Measurements from ENCODE around the gene PTEN. TPM values are rescaled to one million over a fixed set of nuclear protein-coding genes. Genes with fewer than 3 reads are reported as not detected.

PTEN gene
- total RNA-seq, 2 experiments from 2014 or later: 87.2 to 91.9 TPM

GRCh38 chr10:87928996-87929395 lies 65.6 kb downstream of the PTEN start:
- ATAC-seq: no peak

GRCh38 chr10:87930141-87930540 lies 66.7 kb downstream of the PTEN start:
- Mint-ChIP-seq H3K36me3 (ENCODE audit: low read depth) (peaks cover 56% of the 10 kb centered on the region), H3K27me3 (ENCODE audit: low read depth) (no peaks in the 10 kb centered on the region), H3K4me1 (ENCODE audit: low read depth) (peaks cover 47% of the 10 kb centered on the region), H3K9me3 (ENCODE audit: insufficient read depth) (no peaks in the 10 kb centered on the region), H3K27ac (no peak overlapping the region), H3K4me3 (no peak overlapping the region)
- no peak for ATAC-seq
- DNase-seq: no peak
- ChIA-PET POLR2A (no interaction called here), CTCF (interaction anchor here (1.0 kb wide), 1 partner anchor 12 kb away, joined by 3 read pairs; no protein-coding TSS in a partner anchor)

More at GRCh38 chr10:87928996-87929395, 65.6 kb downstream of the PTEN start:
- H3K27me3 Mint-ChIP-seq (ENCODE audit: low read depth): no peaks in the 10 kb centered on the region
- ChIA-PET POLR2A (interaction anchor here (0.6 kb wide), 1 partner anchor 144 kb away, joined by 3 read pairs; no protein-coding TSS in a partner anchor), CTCF (no interaction called here)
- DNase-seq: no peak
- peaks cover 53% of the 10 kb centered on the region for H3K4me1 Mint-ChIP-seq (ENCODE audit: low read depth)
- peaks cover 56% of the 10 kb centered on the region for H3K36me3 Mint-ChIP-seq (ENCODE audit: low read depth)
- no peak overlapping the region for H3K4me3 Mint-ChIP-seq
- H3K27ac Mint-ChIP-seq: no peak overlapping the region
- H3K9me3 Mint-ChIP-seq (ENCODE audit: insufficient read depth): no peaks in the 10 kb centered on the region

DNA sequence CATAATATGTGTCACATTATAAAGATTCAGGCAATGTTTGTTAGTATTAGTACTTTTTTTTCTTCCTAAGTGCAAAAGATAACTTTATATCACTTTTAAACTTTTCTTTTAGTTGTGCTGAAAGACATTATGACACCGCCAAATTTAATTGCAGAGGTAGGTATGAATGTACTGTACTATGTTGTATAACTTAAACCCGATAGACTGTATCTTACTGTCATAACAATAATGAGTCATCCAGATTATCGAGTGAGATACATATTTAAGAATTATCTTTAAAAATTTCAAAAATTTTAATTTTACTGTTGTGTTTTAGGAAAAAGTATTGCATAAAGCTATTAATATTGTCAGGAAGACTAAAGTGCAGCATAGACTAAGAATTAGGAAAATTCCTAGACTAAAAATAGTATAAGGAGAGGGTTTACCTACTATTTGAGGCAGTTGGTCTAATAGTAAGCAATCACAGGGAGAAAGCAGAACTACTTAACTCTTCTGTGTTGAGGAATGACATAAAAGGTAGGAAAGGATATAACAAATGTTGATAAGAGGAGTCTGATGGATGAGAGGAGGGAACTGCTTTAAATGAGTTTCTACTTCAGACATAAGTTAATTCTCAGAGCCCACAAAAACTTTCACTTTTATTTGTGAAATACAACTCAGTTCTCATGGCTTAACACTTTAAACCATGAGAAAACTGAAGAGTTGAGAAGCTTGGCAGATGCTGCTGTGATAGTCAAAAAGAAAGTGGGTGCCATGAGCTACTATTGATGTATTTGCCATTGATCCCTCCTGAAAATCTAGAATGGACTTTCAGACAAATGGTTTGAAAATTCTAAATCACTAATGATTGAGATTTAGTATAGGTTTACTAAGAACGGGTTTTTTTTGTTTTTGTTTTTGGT lies 67.8 kb downstream of the PTEN start:
- Mint-ChIP-seq H3K4me3 (no peak overlapping the region), H3K4me1 (ENCODE audit: low read depth) (peaks cover 41% of the 10 kb centered on the region), H3K27ac (no peak overlapping the region), H3K36me3 (ENCODE audit: low read depth) (peaks cover 57% of the 10 kb centered on the region), H3K27me3 (ENCODE audit: low read depth) (no peaks in the 10 kb centered on the region), H3K9me3 (ENCODE audit: insufficient read depth) (no peaks in the 10 kb centered on the region)
- ChIA-PET CTCF (interaction anchor here (1.0 kb wide), 1 partner anchor 13 kb away, joined by 3 read pairs; no protein-coding TSS in a partner anchor), POLR2A (no interaction called here)
- ATAC-seq (no peak), DNase-seq (no peak)

- Mint-ChIP-seq H3K4me1 (ENCODE audit: low read depth) (peaks cover 34% of the 10 kb centered on the region), H3K4me3 (no peak overlapping the region), H3K36me3 (ENCODE audit: low read depth) (peaks cover 57% of the 10 kb centered on the region), H3K9me3 (ENCODE audit: insufficient read depth) (no peaks in the 10 kb centered on the region), H3K27me3 (ENCODE audit: low read depth) (no peaks in the 10 kb centered on the region), H3K27ac (no peak overlapping the region)
- no peak for DNase-seq
- ChIA-PET CTCF (no interaction called here), POLR2A (no interaction called here)
- no peak for ATAC-seq
Measured at GRCh38 chr10:87931836-87932230, 68.4 kb downstream of the PTEN start.

- no peak overlapping the region for H3K27ac Mint-ChIP-seq
- H3K36me3 Mint-ChIP-seq (ENCODE audit: low read depth): peaks cover 63% of the 10 kb centered on the region
- peaks cover 10% of the 10 kb centered on the region for H3K4me1 Mint-ChIP-seq (ENCODE audit: low read depth)
- DNase-seq (no peak), ATAC-seq (no peak)
- H3K27me3 Mint-ChIP-seq (ENCODE audit: low read depth): no peaks in the 10 kb centered on the region
- CTCF ChIA-PET: no interaction called here
- H3K4me3 Mint-ChIP-seq: no peak overlapping the region
- POLR2A ChIA-PET: no interaction called here
- H3K9me3 Mint-ChIP-seq (ENCODE audit: insufficient read depth): no peaks in the 10 kb centered on the region
Measured at GRCh38 chr10:87935290-87936141, 72.1 kb downstream of the PTEN start.

- DNase-seq (no peak), ATAC-seq (no peak)
- Mint-ChIP-seq H3K4me3 (no peak overlapping the region), H3K27me3 (ENCODE audit: low read depth) (no peaks in the 10 kb centered on the region), H3K36me3 (ENCODE audit: low read depth) (peaks cover 58% of the 10 kb centered on the region), H3K9me3 (ENCODE audit: insufficient read depth) (no peaks in the 10 kb centered on the region), H3K4me1 (ENCODE audit: low read depth) (no peaks in the 10 kb centered on the region), H3K27ac (no peak overlapping the region)
- POLR2A ChIA-PET: no interaction called here
- CTCF ChIA-PET: interaction anchor here (0.9 kb wide), 1 partner anchor 13 kb away, joined by 3 read pairs; no protein-coding TSS in a partner anchor
Measured at GRCh38 chr10:87940210-87940609, 76.8 kb downstream of the PTEN start.

DNA sequence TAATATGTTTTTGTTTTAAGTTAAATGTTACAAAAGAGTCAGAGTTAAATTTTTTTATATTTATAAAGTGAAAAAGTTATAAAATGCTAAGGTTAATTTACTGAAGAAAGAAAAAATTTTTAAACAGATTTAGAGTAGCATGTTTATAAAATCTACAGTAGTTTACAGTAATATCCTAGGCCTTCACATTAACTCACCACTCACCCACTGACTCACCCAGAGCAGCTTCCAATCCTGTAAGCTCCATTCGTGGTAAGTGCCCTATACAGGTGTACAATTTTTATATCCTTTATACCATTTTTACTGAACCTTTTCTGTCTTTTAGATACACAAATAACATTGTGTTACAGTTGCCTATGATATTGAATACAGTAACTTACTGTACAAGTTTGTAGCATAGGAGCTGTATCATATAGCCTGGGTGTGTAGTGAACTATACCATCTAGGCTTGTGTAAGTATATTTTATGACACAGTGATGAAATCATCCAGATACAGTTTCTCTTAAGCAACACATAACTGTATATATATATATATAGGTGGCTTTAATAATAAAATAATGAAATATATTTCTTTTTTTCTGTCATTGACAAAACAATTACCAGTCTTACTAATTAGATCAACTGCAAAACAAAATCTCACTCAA lies 79.6 kb downstream of the PTEN start:
- CTCF ChIA-PET: interaction anchor here (0.9 kb wide), 1 partner anchor 9 kb away, joined by 3 read pairs; no protein-coding TSS in a partner anchor
- ATAC-seq (no peak), DNase-seq (no peak)
- Mint-ChIP-seq H3K4me3 (no peak overlapping the region), H3K36me3 (ENCODE audit: low read depth) (peaks cover 47% of the 10 kb centered on the region), H3K9me3 (ENCODE audit: insufficient read depth) (no peaks in the 10 kb centered on the region), H3K27me3 (ENCODE audit: low read depth) (no peaks in the 10 kb centered on the region), H3K4me1 (ENCODE audit: low read depth) (no peaks in the 10 kb centered on the region), H3K27ac (no peak overlapping the region)
- POLR2A ChIA-PET: no interaction called here

GRCh38 chr10:87945984-87946383 lies 82.6 kb downstream of the PTEN start:
- CTCF ChIA-PET: no interaction called here
- Mint-ChIP-seq H3K27me3 (ENCODE audit: low read depth) (no peaks in the 10 kb centered on the region), H3K4me1 (ENCODE audit: low read depth) (no peaks in the 10 kb centered on the region), H3K36me3 (ENCODE audit: low read depth) (peaks cover 35% of the 10 kb centered on the region), H3K27ac (no peak overlapping the region), H3K4me3 (no peak overlapping the region), H3K9me3 (ENCODE audit: insufficient read depth) (no peaks in the 10 kb centered on the region)
- ATAC-seq: no peak
- POLR2A ChIA-PET: no interaction called here
- no peak for DNase-seq

DNA sequence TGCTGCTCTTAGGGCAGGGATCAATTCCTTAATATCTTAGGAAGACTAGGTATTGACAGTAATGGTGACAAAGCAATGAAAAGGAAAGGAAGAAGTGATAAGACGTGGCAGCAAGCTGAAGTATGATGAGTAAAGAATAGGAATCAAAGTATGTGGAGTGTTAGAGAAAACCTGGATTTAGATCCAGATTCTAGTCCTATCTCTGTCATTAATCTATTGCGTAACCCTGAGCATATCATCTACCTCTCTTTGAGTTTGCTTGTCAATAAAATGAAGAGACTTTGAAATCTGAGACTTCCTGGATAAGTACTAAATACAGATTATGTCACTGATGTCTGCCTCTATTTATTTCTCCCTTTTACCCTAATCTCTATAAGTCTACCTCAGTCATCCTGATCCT lies 89.2 kb downstream of the PTEN start:
- ChIA-PET POLR2A (no interaction called here), CTCF (interaction anchor here (1.4 kb wide), 1 partner anchor 10 kb away, joined by 3 read pairs; no protein-coding TSS in a partner anchor)
- H3K9me3 Mint-ChIP-seq (ENCODE audit: insufficient read depth): no peaks in the 10 kb centered on the region
- H3K36me3 Mint-ChIP-seq (ENCODE audit: low read depth): peaks cover 37% of the 10 kb centered on the region
- no peak overlapping the region for H3K27ac Mint-ChIP-seq
- DNase-seq: no peak
- no peak for ATAC-seq
- H3K4me1 Mint-ChIP-seq (ENCODE audit: low read depth): peaks cover 2% of the 10 kb centered on the region
- no peak overlapping the region for H3K4me3 Mint-ChIP-seq
- H3K27me3 Mint-ChIP-seq (ENCODE audit: low read depth): no peaks in the 10 kb centered on the region

- DNase-seq: no peak
- ChIA-PET POLR2A (no interaction called here), CTCF (interaction anchor here (0.7 kb wide), 1 partner anchor 161 kb away, joined by 3 read pairs; no protein-coding TSS in a partner anchor)
- Mint-ChIP-seq H3K9me3 (ENCODE audit: insufficient read depth) (no peaks in the 10 kb centered on the region), H3K27ac (no peak overlapping the region), H3K4me3 (no peak overlapping the region), H3K36me3 (ENCODE audit: low read depth) (peaks cover 52% of the 10 kb centered on the region), H3K4me1 (ENCODE audit: low read depth) (peaks cover 2% of the 10 kb centered on the region), H3K27me3 (ENCODE audit: low read depth) (no peaks in the 10 kb centered on the region)
- ATAC-seq: no peak
Measured at GRCh38 chr10:87956055-87956454, 92.6 kb downstream of the PTEN start.

DNA sequence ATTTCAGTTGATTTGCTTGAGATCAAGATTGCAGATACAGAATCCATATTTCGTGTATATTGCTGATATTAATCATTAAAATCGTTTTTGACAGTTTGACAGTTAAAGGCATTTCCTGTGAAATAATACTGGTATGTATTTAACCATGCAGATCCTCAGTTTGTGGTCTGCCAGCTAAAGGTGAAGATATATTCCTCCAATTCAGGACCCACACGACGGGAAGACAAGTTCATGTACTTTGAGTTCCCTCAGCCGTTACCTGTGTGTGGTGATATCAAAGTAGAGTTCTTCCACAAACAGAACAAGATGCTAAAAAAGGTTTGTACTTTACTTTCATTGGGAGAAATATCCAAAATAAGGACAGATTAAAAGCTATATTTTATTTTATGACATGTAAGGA lies 94.3 kb downstream of the PTEN start:
- peaks cover 50% of the 10 kb centered on the region for H3K36me3 Mint-ChIP-seq (ENCODE audit: low read depth)
- POLR2A ChIA-PET: no interaction called here
- no peaks in the 10 kb centered on the region for H3K27me3 Mint-ChIP-seq (ENCODE audit: low read depth)
- H3K27ac Mint-ChIP-seq: no peak overlapping the region
- H3K4me1 Mint-ChIP-seq (ENCODE audit: low read depth): peaks cover 2% of the 10 kb centered on the region
- CTCF ChIA-PET: interaction anchor here (0.9 kb wide), 1 partner anchor 24 kb away, joined by 4 read pairs; no protein-coding TSS in a partner anchor
- H3K9me3 Mint-ChIP-seq (ENCODE audit: insufficient read depth): no peaks in the 10 kb centered on the region
- no peak overlapping the region for H3K4me3 Mint-ChIP-seq
- no peak for ATAC-seq
- no peak for DNase-seq

Data from activated CD8-positive, alpha-beta T cell treated with anti-CD3 and anti-CD28 coated beads, Interleukin-2, amount 10 ng/mL, durations not matched to agents 7 days and 5 days (primary cell).